HG02981 (cell line): Measurements from ENCODE around the gene ZNF560.
"Not testable (repeated sequence)": the region's sequence is repeated elsewhere in the genome, so short reads cannot be mapped to it uniquely, and the experiment has no call there.

Experiments
- ATAC-seq: cut with Tn5 transposase; IDR thresholded peaks from one replicate; pipeline ENCODE4 v1.9.1; 2021; ENCODE audit warnings: mild to moderate bottlenecking, moderate library complexity; ENCODE audit not compliant: unreplicated experiment

Gene ZNF560

GRCh38 chr19:9498183-9498902 is at the start of gene ZNF560:
ZNF560 (minus strand) TSS chr19:9498616; CDS start chr19:9475313, 23,303 bp downstream.
- ATAC-seq = no peak

GRCh38 chr19:9547870-9548269 is 49.5 kb upstream of the ZNF560 start:
- ATAC-seq = no peak

GRCh38 chr19:9541281-9541680 is 42.9 kb upstream of the ZNF560 start:
- not testable (repeated sequence) for ATAC-seq

- ATAC-seq = not testable (repeated sequence)
These were observed 41.5 kb upstream of the ZNF560 start for GRCh38 chr19:9539921-9540320.

- not testable (repeated sequence) for ATAC-seq
These were observed 40.8 kb upstream of the ZNF560 start for GRCh38 chr19:9539201-9539600.

- peak; percentile 56 for ATAC-seq
These were observed 40.0 kb upstream of the ZNF560 start, which contains the start of gene ZNF426 for GRCh38 chr19:9538183-9539058. ZNF426 (minus strand) TSS chr19:9538645; CDS start chr19:9536232, 2,413 bp downstream.

GRCh38 chr19:9535934-9536333 is 37.5 kb upstream of the ZNF560 start:
- ATAC-seq = no peak

GRCh38 chr19:9531933-9532332 is 33.5 kb upstream of the ZNF560 start:
- ATAC-seq = no peak

- ATAC-seq = no peak
These were observed 30.4 kb upstream of the ZNF560 start for GRCh38 chr19:9528757-9529336.

- no peak for ATAC-seq
These were observed 25.6 kb upstream of the ZNF560 start for GRCh38 chr19:9523885-9524474.

GRCh38 chr19:9507285-9507684 is 8.9 kb upstream of the ZNF560 start:
- no peak for ATAC-seq

- no peak for ATAC-seq
These were observed 2.4 kb upstream of the ZNF560 start for GRCh38 chr19:9500796-9501195.

GRCh38 chr19:9494096-9494495 is 4.3 kb downstream of the ZNF560 start:
- no peak for ATAC-seq

GRCh38 chr19:9487016-9487415 is 11.4 kb downstream of the ZNF560 start:
- no peak for ATAC-seq

- ATAC-seq = no peak
These were observed 13.3 kb downstream of the ZNF560 start for GRCh38 chr19:9485140-9485539.

- no peak for ATAC-seq
These were observed 23.4 kb downstream of the ZNF560 start for GRCh38 chr19:9474975-9475374.

- no peak for ATAC-seq
These were observed 31.3 kb downstream of the ZNF560 start for GRCh38 chr19:9467161-9467560.

- ATAC-seq = no peak
These were observed 36.5 kb downstream of the ZNF560 start for GRCh38 chr19:9461938-9462337.

- ATAC-seq = no peak
These were observed 42.3 kb downstream of the ZNF560 start for GRCh38 chr19:9456018-9456689.

- no peak for ATAC-seq
These were observed 44.5 kb downstream of the ZNF560 start for GRCh38 chr19:9453953-9454352.

GRCh38 chr19:9445037-9445436 is 53.4 kb downstream of the ZNF560 start:
- no peak for ATAC-seq
